Stimulated activated CD8-positive, alpha-beta memory T cell treated with anti-CD3 and anti-CD28 coated beads, Interleukin-12 subunit alpha, Interleukin-12 subunit beta, amount 100 ng/mL, for 4 hours (primary cell): ENCODE measurements around the gene ITPKC.

Experiments used
- DNase-seq: peaks from one replicate; pipeline ENCODE4 v3.0.0-alpha.2; 2020; ENCODE audit warnings: low read depth

Gene ITPKC

GRCh38 chr19:40716482-40717324, at the start of gene ITPKC, which contains the start of gene COQ8B:
TSS of gene ITPKC (plus strand) at chr19:40717112. CDS start at chr19:40717136, 24 bp downstream.
TSS of gene COQ8B (minus strand) at chr19:40716886. CDS start at chr19:40714632, 2,254 bp downstream.
- peak; percentile 100 for DNase-seq

- no peak for DNase-seq
Measured at GRCh38 chr19:40667602-40668001, 49.3 kb upstream of the ITPKC start.

- no peak for DNase-seq
Measured at GRCh38 chr19:40668991-40669614, 47.8 kb upstream of the ITPKC start.

- DNase-seq = no peak
Measured at GRCh38 chr19:40671404-40671803, 45.5 kb upstream of the ITPKC start.

- no peak for DNase-seq
Measured at GRCh38 chr19:40672038-40672437, 44.9 kb upstream of the ITPKC start.

- no peak for DNase-seq
Measured at GRCh38 chr19:40672573-40673299, 44.2 kb upstream of the ITPKC start.

GRCh38 chr19:40673397-40673796, 43.5 kb upstream of the ITPKC start:
- DNase-seq = no peak

- no peak for DNase-seq
Measured at GRCh38 chr19:40674291-40674690, 42.6 kb upstream of the ITPKC start.

- no peak for DNase-seq
Measured at GRCh38 chr19:40677156-40677555, 39.8 kb upstream of the ITPKC start.

- no peak for DNase-seq
Measured at GRCh38 chr19:40681039-40681438, 35.9 kb upstream of the ITPKC start.

- no peak for DNase-seq
Measured at GRCh38 chr19:40682431-40682964, 34.4 kb upstream of the ITPKC start.

- DNase-seq = no peak
Measured at GRCh38 chr19:40683437-40683836, 33.5 kb upstream of the ITPKC start.

GRCh38 chr19:40684280-40684679, 32.6 kb upstream of the ITPKC start:
- DNase-seq = no peak

GRCh38 chr19:40685016-40685526, 31.8 kb upstream of the ITPKC start:
- DNase-seq = no peak

GRCh38 chr19:40685563-40685962, 31.3 kb upstream of the ITPKC start:
- no peak for DNase-seq

GRCh38 chr19:40686882-40687524, 29.9 kb upstream of the ITPKC start:
- no peak for DNase-seq

- DNase-seq = no peak
Measured at GRCh38 chr19:40687525-40688016, 29.3 kb upstream of the ITPKC start.

GRCh38 chr19:40688309-40688708, 28.6 kb upstream of the ITPKC start:
- DNase-seq = no peak

- DNase-seq = no peak
Measured at GRCh38 chr19:40688987-40689338, 27.9 kb upstream of the ITPKC start.

- no peak for DNase-seq
Measured at GRCh38 chr19:40689339-40690049, 27.4 kb upstream of the ITPKC start.
